Measurements from ENCODE around the gene BRAT1.

BRAT1 gene

DNA sequence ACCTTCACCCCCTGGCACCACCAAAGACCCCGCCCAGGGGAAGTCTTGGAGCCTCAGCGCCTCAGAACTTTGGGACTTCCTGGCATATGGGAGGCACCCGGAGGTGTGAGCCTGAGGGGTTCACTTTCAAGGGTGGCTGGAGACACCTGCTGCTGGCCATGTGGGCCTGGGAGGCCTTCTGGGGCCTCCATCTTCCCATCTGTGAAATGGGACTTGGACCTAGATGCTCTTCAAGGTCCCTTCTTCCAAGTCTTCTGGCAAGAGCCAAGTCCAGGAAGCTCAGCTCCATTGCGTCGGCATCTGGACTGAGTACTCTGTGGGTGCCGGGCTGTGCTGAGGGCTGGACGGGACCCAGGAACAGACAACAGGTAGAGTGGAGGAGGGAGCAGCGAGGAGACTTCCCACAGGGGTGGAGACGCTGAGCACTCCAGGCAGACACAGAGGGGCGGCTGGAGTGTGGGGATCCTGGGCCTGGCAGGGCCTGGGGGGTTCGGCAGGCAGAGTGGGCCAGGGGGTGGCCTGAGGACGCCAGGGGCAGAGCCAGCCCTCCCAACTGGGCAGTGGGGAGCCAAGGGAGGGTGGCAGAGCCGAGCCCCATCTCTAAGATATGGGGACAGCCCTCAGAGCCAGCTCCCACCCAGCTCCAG lies 45.1 kb downstream of the BRAT1 start:
- no peak for DNase-seq (ENCODE audit: low spot score)

DNA sequence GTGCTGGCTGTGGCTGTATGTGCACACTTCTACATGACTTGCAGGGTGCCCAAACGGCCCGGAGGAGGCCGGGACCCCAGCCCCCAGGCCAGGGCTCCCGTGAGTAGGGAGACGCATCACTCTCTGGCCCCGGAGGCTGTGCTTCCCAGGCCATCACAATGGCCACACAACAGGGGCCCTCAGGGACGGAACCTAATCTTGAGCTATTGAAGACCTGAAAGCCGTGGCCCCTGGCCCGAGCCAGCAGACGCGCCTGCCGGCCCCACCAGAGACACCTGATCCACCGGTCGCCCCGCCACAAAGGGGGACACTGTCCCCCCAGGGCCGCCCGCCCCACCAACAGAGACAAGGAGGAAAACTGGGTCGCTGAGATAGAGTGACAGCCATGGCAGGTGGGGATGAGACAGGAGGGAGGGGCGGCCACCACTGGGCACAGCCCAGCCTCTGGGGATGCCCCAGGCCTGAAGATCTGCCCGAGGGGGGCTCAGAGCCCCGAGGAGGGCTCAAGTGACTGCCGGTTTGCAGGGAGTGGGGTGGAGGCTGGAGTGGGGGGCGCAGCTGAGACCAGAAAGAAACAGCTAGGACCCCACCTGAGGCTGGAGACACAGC lies 45.9 kb downstream of the BRAT1 start:
- no peak for DNase-seq (ENCODE audit: low spot score)

DNA sequence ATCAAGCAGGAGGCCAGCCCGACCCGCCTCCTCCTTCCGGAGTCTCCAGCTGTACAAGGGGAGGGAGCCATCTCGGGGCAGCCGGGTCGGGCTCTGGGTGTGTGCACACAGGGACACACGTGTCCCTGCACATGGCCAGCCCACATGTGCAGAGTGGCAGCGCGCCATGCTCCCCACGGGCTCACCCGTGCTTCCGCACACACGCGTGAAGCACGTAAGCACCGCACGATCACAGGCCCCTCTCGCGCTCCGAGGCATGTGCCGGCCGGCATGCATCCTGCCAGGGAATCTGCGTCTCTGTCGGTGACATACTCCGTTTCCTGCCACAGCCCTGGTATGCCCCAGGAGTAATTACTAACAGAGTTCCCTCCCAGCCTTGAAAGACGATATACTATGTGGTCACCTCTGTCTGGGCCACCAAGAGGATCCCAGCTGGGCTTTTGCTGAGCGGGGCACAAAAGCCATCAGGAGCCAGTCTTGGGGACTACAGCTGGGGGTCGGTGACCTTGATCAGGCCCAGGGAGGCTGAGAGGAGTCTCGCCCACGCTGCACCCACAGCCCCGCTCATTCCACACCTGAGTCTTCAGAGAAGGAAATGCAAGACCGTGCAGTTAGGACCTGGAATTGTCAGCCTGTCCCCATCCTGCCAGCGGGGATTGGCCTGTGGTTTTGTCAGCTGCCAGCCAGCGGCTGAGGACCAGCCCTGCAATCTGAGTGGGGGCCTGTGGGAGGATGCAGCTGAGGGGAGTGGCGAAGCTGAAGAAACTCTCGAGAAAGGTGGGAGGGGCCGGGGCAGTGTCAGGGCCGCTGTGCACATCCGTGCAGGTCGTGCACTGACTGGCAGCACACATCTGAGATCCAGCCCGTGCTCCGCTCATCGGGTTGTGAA lies 46.8 kb downstream of the BRAT1 start:
- no peak for DNase-seq (ENCODE audit: low spot score)

DNA sequence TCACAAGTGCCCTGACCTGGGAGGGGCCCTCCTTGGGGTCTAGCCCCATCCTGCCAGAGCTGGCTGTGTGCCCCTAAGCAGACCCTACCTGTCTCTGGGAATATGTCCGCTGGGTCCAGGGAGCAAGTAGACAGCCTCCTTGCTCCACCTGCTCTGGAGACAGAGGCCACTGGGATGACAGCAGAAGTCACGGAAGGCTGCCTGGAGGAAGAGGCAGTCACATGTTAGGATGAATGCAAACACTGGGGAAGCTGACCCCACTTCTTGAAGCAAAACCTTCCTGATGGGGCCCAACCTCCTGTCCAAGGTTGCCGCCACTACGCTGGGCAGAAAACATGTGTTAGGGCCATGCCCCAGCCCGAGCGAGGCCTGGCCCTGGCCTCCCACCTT lies 47.4 kb downstream of the BRAT1 start:
- no peak for DNase-seq (ENCODE audit: low spot score)

DNA sequence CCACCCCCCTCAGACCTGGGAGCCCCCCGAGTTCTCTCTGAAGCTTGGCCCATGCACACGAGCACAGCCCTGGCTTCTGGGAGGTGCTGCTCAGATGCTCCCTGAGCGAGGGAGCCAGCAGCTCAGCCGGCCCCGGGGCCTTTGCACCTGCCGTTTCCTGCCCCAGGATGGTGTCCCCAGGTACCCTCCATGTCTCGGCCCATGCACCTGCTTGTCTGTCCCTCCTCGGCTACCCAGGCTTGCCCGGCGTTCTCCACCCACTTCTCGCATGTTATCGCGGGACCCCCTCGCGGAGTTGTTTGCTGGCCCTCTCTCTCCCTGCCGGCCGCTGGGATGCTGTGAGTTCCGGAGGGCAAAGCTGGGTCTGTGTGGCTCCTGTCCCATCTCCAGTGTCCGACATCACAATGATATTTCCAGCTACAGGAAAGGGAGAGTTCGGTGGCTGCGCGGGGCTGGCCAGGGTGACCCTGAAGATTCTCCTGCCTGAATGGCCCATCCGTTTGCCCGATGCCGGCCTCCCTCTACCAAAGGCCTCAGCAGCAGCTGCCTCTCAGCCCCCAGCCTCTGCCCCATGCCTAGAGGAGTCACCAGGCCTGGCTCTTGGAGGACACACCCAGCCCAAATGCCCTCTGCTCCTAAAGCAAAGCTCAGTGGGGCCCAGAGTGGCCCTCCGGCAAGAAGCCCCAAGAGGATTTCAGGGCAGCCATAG lies 48.0 kb downstream of the BRAT1 start:
- no peak for DNase-seq (ENCODE audit: low spot score)

DNA sequence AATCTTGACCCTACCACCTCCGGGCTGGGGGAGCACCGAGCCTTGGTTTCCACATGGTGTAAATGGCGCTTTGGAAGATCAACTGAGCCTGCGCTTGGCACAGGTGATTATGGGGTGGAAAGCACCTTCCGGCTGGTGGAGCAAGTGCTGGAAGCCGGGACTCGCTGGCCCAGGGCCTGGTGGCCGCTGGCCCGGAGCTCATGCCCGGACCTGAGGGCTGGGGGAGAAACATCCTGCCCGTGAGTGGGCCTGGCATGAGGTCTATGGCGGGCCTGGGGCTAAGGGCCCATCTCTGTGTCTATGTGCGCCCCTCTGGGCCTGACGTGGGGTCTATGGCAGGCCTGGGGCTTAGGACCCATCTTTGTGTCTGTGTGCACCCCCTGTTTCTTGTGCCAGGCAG lies 49.9 kb downstream of the BRAT1 start:
- DNase-seq (ENCODE audit: low spot score): no peak

DNA sequence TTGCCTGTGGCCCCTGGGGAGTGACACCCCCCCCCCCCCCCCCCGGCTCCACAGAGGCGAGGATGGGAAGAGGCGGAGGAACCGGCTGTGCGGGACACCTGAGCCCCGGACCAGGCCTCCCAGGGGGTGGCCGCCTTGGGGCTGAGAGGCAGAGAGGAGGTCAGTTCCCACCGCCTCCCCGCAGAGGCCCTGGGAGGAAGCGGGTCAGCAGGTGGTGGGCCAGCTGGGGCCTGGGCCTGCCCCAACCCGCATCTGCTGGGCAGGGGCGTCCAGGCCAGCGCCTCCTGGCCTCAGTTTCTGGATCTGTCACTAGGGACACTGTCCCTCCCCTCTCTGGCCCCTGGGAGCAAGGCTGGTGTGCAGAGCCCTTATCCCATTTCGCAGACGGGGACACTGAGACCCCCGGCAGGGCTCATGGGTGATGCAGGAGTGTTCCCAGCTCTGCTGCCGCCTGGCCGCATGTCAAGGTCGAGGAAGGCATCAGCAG lies 50.4 kb downstream of the BRAT1 start:
- DNase-seq (ENCODE audit: low spot score): no peak

DNA sequence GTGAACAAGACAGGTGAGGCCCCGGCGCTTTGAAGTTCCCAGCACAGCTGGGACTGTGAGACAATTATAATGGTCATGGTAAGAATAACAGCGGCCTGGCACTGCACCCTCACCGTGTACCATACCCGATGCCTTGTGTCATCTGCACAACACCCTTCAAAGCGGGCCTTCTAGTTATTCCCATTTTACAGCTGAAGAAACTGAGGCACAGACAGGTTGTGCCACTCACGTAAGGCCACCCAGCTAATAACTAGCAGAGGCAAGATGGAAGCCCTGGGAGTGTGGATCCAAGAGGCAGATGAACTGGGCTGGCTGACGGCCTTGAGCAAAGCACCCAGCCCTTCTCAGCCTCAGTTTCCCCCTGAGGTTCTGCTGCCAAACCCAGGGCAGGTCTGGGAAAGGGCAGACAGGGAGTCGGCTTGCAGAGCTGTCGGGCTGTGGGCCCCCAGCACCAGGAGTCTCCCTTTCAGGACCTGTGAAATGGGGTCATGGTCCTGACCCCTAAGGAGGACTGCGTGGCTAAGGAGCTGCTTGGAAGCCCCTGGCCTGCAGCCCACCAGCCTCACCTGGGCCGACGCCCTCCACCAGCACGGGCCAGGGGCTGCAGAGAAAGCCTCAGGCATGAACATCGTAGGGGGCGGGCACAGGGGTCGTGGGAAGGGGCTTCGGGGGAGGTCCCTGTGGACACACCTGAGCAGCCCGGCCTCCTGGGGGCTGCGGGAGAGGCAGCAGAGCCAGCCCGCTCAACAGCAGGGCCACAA lies 51.0 kb downstream of the BRAT1 start:
- DNase-seq (ENCODE audit: low spot score): no peak

DNA sequence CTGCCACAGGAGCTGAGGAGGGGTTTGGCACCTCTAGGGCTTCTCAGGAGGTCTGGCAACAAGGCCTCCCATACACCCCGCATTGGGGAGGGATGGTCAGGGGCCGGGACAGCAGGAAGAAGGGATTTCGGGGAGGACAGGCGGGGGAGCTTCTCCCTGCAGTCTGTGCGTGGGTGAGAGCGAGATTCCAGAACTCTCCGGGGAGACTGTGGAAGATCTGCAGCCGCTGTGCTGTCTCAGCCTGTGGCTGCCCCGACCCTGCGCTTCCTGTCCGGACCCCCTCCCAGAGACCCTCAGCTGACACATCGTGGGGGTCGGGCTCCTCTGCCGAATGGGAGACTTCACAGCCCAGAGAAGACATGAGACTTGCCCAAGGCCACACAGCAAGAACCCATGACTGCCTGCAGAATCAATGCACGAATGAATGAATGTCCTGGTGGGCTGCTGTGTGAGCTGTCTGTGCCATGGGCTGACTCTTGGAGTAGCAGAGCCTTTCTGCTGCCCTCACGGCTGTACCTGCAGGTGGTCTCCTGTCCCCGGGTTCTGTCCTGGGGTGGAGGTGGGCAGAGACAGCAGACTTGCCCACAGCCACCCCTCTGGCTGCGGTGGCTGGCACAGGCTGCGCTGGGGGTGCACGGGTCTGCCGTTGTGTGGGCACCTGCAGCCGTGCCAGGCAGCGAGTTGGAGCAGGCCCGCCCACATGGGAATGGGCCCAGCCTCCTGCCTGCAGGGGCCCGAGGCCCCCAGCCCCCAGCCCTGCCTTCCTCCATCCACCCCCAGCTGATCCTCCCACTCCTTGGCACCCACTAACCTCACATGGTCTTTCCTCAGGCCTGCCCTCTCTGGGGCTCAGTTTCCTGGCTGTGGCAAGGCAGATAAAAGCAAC lies 52.0 kb downstream of the BRAT1 start:
- DNase-seq (ENCODE audit: low spot score): no peak

DNA sequence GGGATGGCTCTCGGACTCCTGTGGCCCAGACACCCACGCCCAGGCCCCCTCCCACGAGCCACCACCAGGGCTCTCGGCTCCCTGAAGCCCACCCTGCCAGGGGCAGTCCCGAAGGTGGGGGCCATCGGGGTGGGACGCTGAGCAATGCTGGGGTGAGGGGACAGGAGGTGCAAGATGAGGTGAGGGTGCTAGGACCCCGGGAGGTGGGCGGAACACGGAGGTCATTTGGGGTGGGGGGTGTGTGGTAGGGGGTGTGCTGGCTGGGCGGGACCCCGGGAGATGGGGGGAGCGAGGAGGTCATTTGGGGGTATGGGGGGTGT lies 52.7 kb downstream of the BRAT1 start:
- no peak for DNase-seq (ENCODE audit: low spot score)

DNA sequence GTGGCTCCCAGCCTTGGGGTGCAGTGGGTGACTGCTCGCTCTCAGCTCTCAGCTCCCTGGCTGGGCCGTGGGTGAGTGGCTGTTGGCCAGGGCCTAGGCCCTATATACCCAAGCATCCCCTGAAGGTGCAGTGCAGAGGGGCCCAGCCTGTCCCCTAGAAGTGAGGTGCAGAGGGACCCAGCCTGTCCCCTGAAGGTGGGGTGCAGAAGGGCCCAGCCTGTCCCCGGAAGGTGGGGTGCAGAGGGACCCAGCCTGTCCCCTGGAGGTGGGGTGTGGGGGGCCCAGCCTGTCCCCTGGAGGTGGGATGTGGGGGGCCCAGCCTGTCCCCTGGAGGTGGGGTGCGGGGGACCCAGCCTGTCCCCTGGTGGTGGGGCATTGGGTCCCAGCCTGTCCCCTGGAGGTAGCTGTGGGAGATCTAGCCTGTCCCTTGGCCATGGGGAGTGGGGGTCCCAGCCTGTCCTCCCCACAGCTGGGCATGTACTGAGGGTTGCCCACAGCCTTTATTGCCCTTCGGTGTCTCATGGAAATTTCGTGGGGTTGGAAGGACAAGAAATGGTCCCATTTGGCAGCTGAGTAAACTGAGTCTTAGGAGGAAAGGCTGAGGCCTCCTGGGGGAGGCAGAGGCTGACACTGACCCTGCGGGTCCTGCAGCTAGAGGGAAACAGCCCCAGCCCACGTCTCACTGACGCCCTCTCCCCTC lies 53.2 kb downstream of the BRAT1 start:
- DNase-seq (ENCODE audit: low spot score): no peak

DNA sequence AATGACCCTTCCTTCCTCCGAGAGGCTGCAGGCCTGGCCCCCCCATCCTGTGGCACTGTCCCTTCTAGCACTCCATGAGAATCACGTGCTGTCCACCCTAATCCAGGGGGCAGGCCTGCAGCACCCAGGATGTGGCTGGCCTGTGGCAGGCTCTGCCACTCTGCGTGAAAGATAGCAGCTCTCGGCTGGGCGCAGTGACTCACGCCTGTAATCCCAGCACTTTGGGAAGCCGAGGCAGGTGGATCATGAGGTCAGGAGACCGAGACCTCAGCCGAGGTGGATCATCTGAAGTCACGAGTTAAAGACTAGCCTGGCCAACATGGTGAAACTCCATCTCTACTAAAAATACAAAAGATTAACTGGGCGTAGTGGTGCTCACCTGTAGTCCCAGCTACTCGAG lies 54.6 kb downstream of the BRAT1 start:
- no peak for DNase-seq (ENCODE audit: low spot score)

DNA sequence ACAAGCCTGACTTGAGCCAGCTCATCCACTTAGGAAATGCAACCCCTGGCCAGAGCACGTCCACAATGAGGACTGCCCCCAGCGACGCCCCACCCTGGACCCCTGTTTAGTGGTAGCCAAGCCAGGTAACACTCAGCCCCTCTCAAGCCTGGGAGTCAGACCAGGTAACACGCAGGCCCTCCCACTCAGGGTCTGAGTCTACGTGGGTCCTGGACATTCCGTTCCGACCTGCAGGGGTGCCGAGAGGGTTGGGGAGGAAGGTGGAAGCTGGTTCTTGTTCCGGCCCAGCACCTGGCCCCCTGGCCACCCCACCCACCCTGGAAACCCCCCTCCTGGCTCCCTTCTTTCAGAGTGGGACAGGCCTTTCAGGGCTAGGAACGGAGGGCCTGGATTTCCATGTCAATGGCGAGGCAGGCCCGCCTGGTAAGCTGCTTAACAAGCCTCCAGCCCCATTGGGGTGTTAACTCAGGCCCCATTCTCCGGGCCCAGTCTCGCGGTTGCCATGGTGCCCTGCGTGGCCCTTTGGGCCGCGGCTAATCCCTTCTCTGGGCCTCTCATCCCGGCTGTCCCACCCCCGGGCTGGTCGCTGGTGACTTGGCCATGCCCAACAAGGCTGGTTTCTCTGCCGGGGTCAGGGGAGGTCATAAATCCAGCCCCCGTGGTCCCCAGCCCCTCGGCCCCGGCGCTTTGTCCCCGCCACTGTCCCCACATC lies 55.4 kb downstream of the BRAT1 start:
- peak; percentile 76 for DNase-seq (ENCODE audit: low spot score)

DNA sequence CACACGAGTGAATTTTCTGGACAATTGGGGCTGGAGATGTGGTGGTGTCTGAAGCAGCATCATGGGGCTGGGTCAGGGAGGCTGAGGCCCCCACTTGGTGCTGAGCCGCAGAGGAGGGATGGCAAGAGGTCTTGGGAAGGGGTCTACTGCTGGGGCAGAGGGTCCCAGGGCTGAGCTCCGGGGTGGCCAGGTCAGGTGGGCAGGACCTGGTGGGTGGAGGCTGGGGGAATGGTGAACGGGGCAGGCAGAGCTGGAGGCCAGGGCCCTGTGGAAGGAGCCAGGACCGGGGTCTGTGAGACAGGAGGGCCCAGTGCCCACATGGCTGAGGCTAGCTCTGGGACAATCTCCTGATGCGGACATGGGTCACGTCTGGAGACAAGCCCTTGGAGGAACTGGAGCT lies 56.1 kb downstream of the BRAT1 start:
- no peak for DNase-seq (ENCODE audit: low spot score)

DNA sequence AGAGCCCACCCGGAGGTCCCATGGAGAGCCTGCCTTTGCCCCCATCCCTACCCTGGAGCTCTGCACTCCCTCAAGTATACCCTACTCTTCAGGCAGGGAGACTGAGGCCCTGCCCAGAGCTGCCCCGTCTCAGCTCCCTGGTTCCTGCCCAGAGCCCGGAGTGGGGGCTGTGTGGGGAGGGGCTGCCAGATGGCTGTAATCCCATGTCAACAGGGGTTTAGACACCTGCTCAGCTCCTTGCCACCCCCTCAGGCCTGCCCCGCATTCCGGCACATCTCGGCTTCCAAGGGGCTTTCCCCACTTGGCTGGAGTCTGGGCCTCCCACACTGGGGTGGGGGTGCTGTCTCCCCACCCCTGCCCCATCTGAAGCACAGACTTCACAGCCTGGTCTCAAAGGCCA lies 56.6 kb downstream of the BRAT1 start:
- no peak for DNase-seq (ENCODE audit: low spot score)

DNA sequence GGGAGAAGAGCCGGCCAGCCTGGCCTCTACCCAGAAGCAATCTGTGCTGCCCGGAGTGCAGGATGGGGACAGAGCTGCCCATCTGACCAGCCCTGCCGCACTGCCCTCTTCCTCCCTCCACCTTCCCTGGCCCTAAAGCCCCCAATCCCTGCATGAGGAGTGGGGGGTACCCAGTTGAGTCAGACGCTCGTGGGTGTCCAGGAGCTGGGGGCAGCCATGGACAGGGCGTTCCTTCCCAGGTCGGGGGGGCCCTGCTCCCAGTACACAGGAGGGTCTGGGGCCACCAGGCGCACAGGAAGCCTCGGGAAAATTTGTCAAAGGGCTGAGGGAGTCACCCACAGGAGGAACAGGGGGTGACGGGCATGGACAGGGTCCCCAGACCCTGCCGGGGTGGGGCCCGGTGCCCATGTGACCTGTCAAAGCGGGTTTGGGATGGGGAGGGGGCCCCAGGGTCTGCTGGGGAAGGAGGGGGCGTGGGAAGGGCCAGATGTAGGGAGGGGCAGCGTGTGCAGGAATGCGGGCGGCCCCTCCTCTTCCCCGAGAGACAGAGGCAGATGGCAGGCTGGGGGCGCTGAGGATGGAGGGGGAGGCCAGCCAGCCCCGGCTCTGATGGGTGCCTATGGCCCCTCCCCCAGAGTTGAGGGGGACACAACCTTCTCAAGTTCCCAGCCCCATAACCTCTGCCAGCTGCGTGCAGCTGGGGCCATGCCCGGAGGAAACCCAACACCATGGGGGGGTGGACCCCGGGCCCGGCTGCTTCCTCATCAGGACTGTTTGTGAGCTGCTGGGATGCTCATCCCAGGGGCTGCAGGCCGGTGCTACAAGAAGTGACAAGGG lies 57.6 kb downstream of the BRAT1 start:
- DNase-seq (ENCODE audit: low spot score): no peak

DNA sequence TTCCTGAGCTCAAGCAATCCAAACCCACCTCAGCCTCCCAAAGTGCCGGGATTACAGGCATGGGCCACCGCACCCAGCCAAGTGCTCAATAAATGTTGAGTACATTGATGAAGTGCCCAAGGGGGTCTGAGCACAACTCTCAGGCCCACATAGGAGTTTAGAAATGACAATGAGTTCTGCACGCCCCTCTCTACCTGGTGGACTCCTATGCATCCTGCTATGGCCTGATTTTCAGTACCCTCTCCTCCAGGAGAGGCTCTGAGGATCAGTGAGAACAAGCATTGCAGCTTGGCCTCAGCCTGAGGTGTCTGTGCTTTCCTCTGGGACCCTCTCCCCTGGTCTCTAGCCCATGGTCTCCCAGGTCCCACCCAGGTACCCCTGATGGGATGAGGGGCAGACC lies 58.3 kb downstream of the BRAT1 start:
- no peak for DNase-seq (ENCODE audit: low spot score)

DNA sequence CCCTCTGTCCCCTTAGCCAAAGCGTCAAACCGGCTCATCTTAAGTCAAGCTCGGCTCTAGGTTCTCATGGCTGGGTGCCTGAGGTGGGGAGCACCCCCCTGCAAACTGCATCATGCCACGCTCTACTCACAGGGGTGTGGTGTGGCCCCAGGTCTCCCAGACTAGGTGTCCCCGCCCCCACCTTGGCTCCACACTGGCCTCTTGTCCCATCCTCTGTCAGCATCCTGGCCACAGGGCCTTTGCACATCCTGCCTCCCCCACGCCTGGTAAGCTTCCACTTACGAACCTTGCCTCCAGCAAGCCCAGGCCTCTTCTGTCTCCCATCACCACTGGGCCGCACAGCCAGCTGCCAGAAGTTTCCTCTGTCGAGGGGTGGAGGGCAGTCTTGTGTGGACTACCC lies 58.9 kb downstream of the BRAT1 start:
- no peak for DNase-seq (ENCODE audit: low spot score)

Measured in iPS-NIHi11 (cell line).